Liver (tissue), 9 donors: Measurements from ENCODE around the gene OLFML2A. TPM values are rescaled to one million over a fixed set of nuclear protein-coding genes. Genes with fewer than 3 reads are reported as not detected.
A peak's percentile ranks its signal among the peaks of the same experiment; 100 is the strongest.

Experiments
- DNase-seq: peaks from one replicate; pipeline ENCODE4 v3.0.0-alpha.2; 2017; ENCODE audit warnings: low spot score
- H3K27ac ChIP-seq, 2 donors: one replicate each; pipeline ENCODE4 v1.7.0; 2013; ENCODE audit warnings: inconsistent platforms in 2 of 2, low read length in 2 of 2, control low read depth in 1 of 2, low read depth in 1 of 2, mild to moderate bottlenecking in 1 of 2
- H3K27me3 ChIP-seq, 4 donors: one replicate each; pipeline versions ENCODE4 v1.6.1 to v1.7.0; 2013; ENCODE audit warnings: low read length in 3 of 4, inconsistent platforms in 1 of 4, mild to moderate bottlenecking in 1 of 4, moderate library complexity in 1 of 4; ENCODE audit not compliant: control insufficient read depth in 4 of 4, insufficient read depth in 4 of 4
- H3K36me3 ChIP-seq, 4 donors: one replicate each; pipeline versions ENCODE4 v1.6.1 to v1.7.0; 2013; ENCODE audit warnings: low read length in 3 of 4, mild to moderate bottlenecking in 3 of 4, low read depth in 1 of 4, moderate library complexity in 1 of 4; ENCODE audit not compliant: control insufficient read depth in 4 of 4, insufficient read depth in 3 of 4
- H3K4me1 ChIP-seq, 4 donors: one replicate each; pipeline versions ENCODE4 v1.6.1 to v1.7.0; 2013; ENCODE audit warnings: low read length in 3 of 4, mild to moderate bottlenecking in 3 of 4, moderate library complexity in 1 of 4; ENCODE audit not compliant: control insufficient read depth in 4 of 4, insufficient read depth in 4 of 4
- H3K4me3 ChIP-seq, 3 donors: one replicate each; pipeline versions ENCODE4 v1.6.1 to v1.7.0; 2013; ENCODE audit warnings: low read length in 3 of 3, control low read depth in 1 of 3, low read depth in 1 of 3, mild to moderate bottlenecking in 1 of 3
- H3K9ac ChIP-seq, 2 donors: one replicate each; pipeline ENCODE4 v1.7.0; 2013; ENCODE audit warnings: low read length in 2 of 2, mild to moderate bottlenecking in 2 of 2, moderate library complexity in 2 of 2, control low read depth in 1 of 2, low read depth in 1 of 2
- H3K9me3 ChIP-seq, 4 donors: one replicate each; pipeline versions ENCODE4 v1.6.1 to v1.7.0; 2013; ENCODE audit warnings: low read length in 3 of 4; ENCODE audit not compliant: control insufficient read depth in 4 of 4
- ATF3 ChIP-seq: IDR thresholded peaks from 2 replicates; pipeline ENCODE4 v1.6.1; 2016; ENCODE audit warnings: antibody characterized with exemption
- CTCF ChIP-seq: fragments of 150-350 bp; IDR thresholded peaks from 2 replicates; pipeline ENCODE4 v1.5.1; 2017; ENCODE audit warnings: improper control_type of control experiment, low read depth, low read length; ENCODE audit not compliant: missing input control
- EGR1 ChIP-seq, 2 donors: IDR thresholded peaks; 2 replicates each; pipeline ENCODE4 v1.6.1; 2016 to 2018; ENCODE audit warnings: antibody characterized with exemption in 2 of 2, low read depth in 2 of 2
- FOXA2 ChIP-seq: IDR thresholded peaks from 2 replicates; pipeline ENCODE4 v1.6.1; 2016; ENCODE audit warnings: antibody characterized with exemption
- GABPA ChIP-seq, 2 donors: IDR thresholded peaks in 1 of 2; conservative IDR thresholded peaks in 1 of 2; 2 replicates each; pipeline ENCODE4 v1.6.1; 2016; ENCODE audit warnings: antibody characterized with exemption in 2 of 2, mild to moderate bottlenecking in 1 of 2, moderate library complexity in 1 of 2
- HNF4A ChIP-seq, 2 donors: conservative IDR thresholded peaks; 2 replicates each; pipeline ENCODE4 v1.6.1; 2016; ENCODE audit warnings: antibody characterized with exemption in 2 of 2, mild to moderate bottlenecking in 2 of 2
- HNF4G ChIP-seq: IDR thresholded peaks from 2 replicates; pipeline ENCODE4 v1.6.1; 2016; ENCODE audit warnings: antibody characterized with exemption
- MAX ChIP-seq: IDR thresholded peaks from 2 replicates; pipeline ENCODE4 v1.6.1; 2016; ENCODE audit warnings: antibody characterized with exemption
- RAD21 ChIP-seq, 2 donors: IDR thresholded peaks; 2 replicates each; pipeline ENCODE4 v1.6.1; 2016; ENCODE audit warnings: antibody characterized with exemption in 2 of 2, mild to moderate bottlenecking in 2 of 2
- YY1 ChIP-seq: IDR thresholded peaks from 2 replicates; pipeline ENCODE4 v1.6.1; 2016; ENCODE audit warnings: antibody characterized with exemption, mild to moderate bottlenecking
- ZBTB33 ChIP-seq: IDR thresholded peaks from 2 replicates; pipeline ENCODE4 v1.6.1; 2016; ENCODE audit warnings: antibody characterized with exemption
- WGBS: extraction: QIAGEN DNeasy Blood & Tissue Kit; methylation state at CpG from one replicate; pipeline ENCODE4 v1.1.7; 2013; 5-methylcytosine and 5-hydroxymethylcytosine counted together
- polyA plus RNA-seq, 2 donors: library from polyadenylated mRNA; stranded (reverse) in 1 of 2; unstranded in 1 of 2; fragments of 200-250 nt in 1 of 2; fragments of >200 nt in 1 of 2; fragmentation: Nextera tagmentation in 1 of 2; extraction: Ambion mirVana in 1 of 2; gene quantifications; one replicate each; pipeline versions ENCODE4 v1.2.1 to v1.2.3, GENCODE V29; 2013 to 2015
- total RNA-seq, 2 donors: library from RNA; depleted of rRNA; stranded (reverse); fragments of >200 nt; gene quantifications; one replicate each; pipeline ENCODE4 v1.2.3, GENCODE V29; 2014
- donor health status: healthy.
- donor health status: healthy.
- donor health status: healthy.
- donor health status: healthy.
- donor health status: healthy.

The OLFML2A gene
- total and polyA plus RNA-seq, 4 donors, result 0.15 to 1.1 (median 0.53) TPM

- Histone ChIP-seq H3K9me3 (no peaks in the 10 kb centered on the region), H3K36me3 (no peaks in the 10 kb centered on the region), H3K27me3 (peaks cover 0 to 1% (median 0%) of the 10 kb centered on the region in 4 donors), H3K9ac (no peak overlapping the region), H3K4me3 (peak overlapping the region in 1 of 3 donors; percentile 60), H3K4me1 (peaks cover 3 to 18% (median 12%) of the 10 kb centered on the region in 4 donors), H3K27ac (no peak overlapping the region)
- no peak for DNase-seq
- WGBS, result 22% methylated on average over 12 of the region's 12 CpGs
- no peak for TF ChIP-seq FOXA2
- TF ChIP-seq GABPA (IDR thresholded peaks at IDR 0.05 in 1 of 2, conservative IDR thresholded peaks at IDR 0.05 in 1 of 2), result no peak
- TF ChIP-seq HNF4A (conservative IDR thresholded peaks at IDR 0.05), result no peak
- no peak for TF ChIP-seq CTCF
Measured at GRCh38 chr9:124776618-124776953, 347 bp upstream of the OLFML2A start.

DNA sequence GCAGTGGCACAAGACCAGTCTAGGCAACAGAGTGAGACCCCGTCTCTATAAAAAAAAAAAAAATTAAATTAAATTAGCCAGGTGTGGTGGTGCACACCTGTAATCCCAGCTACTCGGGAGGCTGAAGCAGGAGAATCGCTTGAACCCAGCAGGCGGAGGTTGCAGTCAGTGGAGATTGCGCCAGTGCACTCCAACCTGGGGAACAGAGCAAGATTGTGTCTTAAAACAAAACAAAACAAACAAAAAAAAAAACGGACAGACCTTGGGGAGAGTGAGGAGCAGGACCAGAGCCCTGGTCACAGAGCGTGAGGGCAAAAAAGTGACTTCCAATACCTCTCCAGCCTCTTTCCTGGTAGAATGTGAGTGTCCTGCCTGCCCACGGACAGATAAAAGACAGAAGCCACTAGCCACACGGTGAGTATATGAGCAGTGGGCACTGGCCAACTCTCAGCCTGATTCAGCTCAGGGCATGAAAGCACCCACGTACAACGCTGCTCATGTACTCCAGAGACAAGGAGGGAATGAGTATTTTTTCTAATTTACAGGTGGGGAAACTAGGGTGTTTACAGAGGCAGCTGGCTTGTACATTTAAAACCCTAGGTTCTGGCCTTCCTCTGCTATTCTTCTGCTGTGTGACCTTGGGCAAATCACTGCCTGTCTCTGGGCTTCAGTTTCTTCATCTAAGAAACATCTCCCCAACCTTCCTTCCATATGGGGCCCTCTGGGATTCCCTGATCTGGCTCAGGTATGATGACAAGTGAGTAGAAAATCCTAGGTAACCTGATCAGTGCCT is 1.8 kb downstream of the OLFML2A start:
- 82% methylated on average over 11 of the region's 11 CpGs for WGBS
- Histone ChIP-seq H3K4me1 (peaks cover 0 to 11% (median 10%) of the 10 kb centered on the region in 4 donors), H3K27ac (no peak overlapping the region), H3K9me3 (no peaks in the 10 kb centered on the region), H3K4me3 (no peak overlapping the region), H3K27me3 (peaks cover 0 to 1% (median 0%) of the 10 kb centered on the region in 4 donors), H3K9ac (no peak overlapping the region), H3K36me3 (no peaks in the 10 kb centered on the region)
- TF ChIP-seq CTCF, result no peak
- DNase-seq, result no peak

- Histone ChIP-seq H3K4me1 (peaks cover 0 to 11% (median 10%) of the 10 kb centered on the region in 4 donors), H3K9ac (no peak overlapping the region), H3K9me3 (no peaks in the 10 kb centered on the region), H3K36me3 (no peaks in the 10 kb centered on the region), H3K27me3 (peaks cover 0 to 1% (median 0%) of the 10 kb centered on the region in 4 donors), H3K4me3 (no peak overlapping the region), H3K27ac (no peak overlapping the region)
- no peak for DNase-seq
- WGBS, result 69% methylated on average over 6 of the region's 6 CpGs
- TF ChIP-seq ATF3 (no peak), EGR1 (IDR thresholded peaks at IDR 0.05; ENCODE audit: low read depth in 2 of 2) (no peak), FOXA2 (no peak), MAX (no peak), GABPA (IDR thresholded peaks at IDR 0.05 in 1 of 2, conservative IDR thresholded peaks at IDR 0.05 in 1 of 2) (no peak), CTCF (no peak), HNF4G (no peak), RAD21 (IDR thresholded peaks at IDR 0.05) (no peak), ZBTB33 (no peak), YY1 (no peak)
Measured at GRCh38 chr9:124779368-124780059, 2.6 kb downstream of the OLFML2A start.
